ENCODE measurements around the gene SMAD6.
A peak's percentile ranks its signal among the peaks of the same experiment; 100 is the strongest.

SMAD6 gene

GRCh38 chr15:66702035-66702786 is at the start of gene SMAD6:
Gene SMAD6, plus strand, starts transcription at chr15:66702236. Its CDS starts 1,023 bp downstream, at chr15:66703259.
- peak; percentile 79 for DNase-seq (ENCODE audit: low spot score)

DNA sequence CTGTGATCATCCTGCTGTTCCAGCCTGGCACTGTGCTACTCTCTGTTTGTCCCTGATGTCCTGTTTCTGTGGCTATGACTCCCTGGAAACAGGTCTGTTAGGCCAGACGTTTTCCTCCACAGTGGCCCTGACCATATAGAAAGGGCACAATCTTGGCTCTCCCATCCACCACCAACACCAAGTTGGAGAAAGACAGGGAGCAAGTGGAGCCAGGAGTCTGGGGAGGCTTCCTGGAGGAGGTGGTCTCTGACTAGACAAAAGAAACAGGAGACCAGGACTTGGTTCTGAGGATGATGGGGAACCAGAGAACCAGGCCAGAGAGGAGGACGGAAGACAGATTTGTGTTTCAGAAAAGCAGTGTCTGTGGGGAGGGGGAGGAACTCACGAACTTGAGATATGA is 49.2 kb upstream of the SMAD6 start:
- DNase-seq (ENCODE audit: low spot score), result no peak

GRCh38 chr15:66653398-66653797 is 48.6 kb upstream of the SMAD6 start:
- DNase-seq (ENCODE audit: low spot score), result no peak

DNA sequence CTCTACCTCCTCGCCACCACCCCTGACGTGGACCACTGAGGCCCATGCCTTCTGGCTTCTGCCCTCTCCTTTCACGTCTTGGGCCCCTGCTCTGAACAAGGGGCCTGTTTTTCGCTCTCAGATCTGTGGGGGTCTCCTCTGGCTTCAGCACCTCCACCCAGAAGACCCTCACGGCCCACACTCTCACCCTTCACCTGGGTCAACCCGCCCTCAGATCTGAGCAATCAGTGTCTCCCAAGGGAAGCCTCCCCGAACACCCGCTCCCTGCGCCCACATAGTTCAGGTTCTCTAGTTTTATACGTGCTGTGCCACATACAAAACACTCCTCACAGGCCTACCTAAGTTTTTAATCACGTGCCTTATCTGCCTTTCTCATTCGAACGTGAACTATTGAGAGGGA is 48.2 kb upstream of the SMAD6 start:
- no peak for DNase-seq (ENCODE audit: low spot score)

- DNase-seq (ENCODE audit: low spot score), result no peak
Observed at GRCh38 chr15:66654361-66654738, 47.7 kb upstream of the SMAD6 start.

- no peak for DNase-seq (ENCODE audit: low spot score)
Observed at GRCh38 chr15:66654739-66655375, 47.2 kb upstream of the SMAD6 start.

DNA sequence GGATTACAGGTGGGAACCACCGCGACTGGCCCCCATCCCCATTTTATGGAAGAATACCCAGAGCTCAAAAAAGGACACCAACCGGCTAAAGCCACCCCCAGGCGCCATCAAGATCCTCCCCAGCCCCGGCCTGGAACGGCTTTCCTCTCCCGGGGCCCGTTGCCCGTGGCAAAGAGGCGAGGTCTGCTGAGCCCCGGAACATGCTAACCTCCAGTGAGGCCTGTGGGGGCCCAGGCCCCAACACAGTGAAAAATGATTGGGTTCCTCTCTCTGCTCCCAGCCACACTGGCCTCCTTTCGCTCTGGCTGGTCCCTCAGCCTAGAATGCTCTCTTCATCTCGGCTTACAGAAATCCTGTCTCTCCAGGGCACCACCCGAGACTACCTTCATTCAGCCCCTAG is 46.5 kb upstream of the SMAD6 start:
- DNase-seq (ENCODE audit: low spot score), result no peak

DNA sequence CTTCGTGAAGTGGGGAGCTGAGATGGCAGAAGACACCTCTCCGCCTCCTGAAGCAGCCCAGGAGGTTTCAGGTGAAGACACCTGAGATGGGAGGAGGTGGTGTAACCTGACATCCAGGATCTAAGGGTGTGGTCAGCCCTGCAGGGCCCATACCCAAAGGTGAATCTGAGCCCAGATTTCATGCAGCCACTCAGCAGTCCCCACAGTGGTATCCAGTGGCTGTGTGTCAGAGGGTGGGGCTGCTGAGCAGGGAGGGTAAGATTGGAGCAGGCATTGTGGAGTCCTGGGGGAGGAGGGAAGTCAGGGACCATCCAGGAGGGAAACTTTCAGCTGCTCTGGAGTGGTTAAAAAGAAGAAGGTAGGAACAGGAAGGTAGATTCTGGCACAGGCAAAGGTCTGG is 46.0 kb upstream of the SMAD6 start:
- no peak for DNase-seq (ENCODE audit: low spot score)

GRCh38 chr15:66657185-66658020 is 44.6 kb upstream of the SMAD6 start:
- DNase-seq (ENCODE audit: low spot score), result no peak

- DNase-seq (ENCODE audit: low spot score), result no peak
Observed at GRCh38 chr15:66658044-66658443, 44.0 kb upstream of the SMAD6 start.

DNA sequence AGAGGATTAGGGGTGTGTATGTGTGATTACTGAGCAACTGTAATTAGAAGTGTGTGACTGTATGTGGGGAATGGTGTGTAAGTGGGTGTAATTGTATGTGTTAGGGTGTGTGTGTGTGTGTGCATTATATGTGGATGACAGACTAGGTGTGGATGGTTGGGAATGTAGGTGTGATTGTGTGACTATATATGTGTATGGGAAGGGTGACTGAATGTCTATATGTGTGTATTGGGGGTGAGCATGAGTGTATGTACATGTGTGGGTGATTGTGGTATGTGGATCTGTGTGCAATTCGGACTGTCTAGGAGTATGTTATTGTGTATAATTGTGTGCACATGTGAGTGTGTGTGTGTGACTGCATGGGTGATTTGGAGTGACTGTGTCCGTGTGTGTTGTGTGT is 43.2 kb upstream of the SMAD6 start:
- no peak for DNase-seq (ENCODE audit: low spot score)

GRCh38 chr15:66659384-66659783 is 42.7 kb upstream of the SMAD6 start:
- no peak for DNase-seq (ENCODE audit: low spot score)

GRCh38 chr15:66661432-66662096 is 40.5 kb upstream of the SMAD6 start:
- DNase-seq (ENCODE audit: low spot score), result no peak

GRCh38 chr15:66662522-66662921 is 39.5 kb upstream of the SMAD6 start:
- DNase-seq (ENCODE audit: low spot score), result no peak

DNA sequence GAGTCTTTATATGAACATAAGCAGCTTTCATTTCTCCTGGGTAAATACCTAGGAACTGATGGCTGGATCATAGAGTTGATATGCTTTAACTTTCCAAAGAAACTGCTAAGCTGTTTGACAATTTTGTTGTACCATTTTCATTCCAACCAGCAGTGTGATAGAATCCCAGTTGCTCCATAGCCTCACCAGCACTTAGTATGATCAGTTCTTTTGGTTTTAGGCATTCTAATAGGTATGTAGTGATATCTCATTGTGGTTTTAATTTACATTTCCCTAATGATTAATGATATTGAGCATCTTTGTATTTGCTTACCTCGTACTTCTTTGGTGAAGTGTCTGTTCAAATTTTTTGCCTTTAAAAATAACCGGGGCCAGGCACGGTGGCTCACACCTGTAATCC is 38.4 kb upstream of the SMAD6 start:
- DNase-seq (ENCODE audit: low spot score), result no peak

GRCh38 chr15:66670175-66670574 is 31.9 kb upstream of the SMAD6 start:
- DNase-seq (ENCODE audit: low spot score), result no peak

GRCh38 chr15:66670762-66671580 is 31.1 kb upstream of the SMAD6 start:
- no peak for DNase-seq (ENCODE audit: low spot score)

- DNase-seq (ENCODE audit: low spot score), result no peak
Observed at GRCh38 chr15:66672867-66673266, 29.2 kb upstream of the SMAD6 start.

DNA sequence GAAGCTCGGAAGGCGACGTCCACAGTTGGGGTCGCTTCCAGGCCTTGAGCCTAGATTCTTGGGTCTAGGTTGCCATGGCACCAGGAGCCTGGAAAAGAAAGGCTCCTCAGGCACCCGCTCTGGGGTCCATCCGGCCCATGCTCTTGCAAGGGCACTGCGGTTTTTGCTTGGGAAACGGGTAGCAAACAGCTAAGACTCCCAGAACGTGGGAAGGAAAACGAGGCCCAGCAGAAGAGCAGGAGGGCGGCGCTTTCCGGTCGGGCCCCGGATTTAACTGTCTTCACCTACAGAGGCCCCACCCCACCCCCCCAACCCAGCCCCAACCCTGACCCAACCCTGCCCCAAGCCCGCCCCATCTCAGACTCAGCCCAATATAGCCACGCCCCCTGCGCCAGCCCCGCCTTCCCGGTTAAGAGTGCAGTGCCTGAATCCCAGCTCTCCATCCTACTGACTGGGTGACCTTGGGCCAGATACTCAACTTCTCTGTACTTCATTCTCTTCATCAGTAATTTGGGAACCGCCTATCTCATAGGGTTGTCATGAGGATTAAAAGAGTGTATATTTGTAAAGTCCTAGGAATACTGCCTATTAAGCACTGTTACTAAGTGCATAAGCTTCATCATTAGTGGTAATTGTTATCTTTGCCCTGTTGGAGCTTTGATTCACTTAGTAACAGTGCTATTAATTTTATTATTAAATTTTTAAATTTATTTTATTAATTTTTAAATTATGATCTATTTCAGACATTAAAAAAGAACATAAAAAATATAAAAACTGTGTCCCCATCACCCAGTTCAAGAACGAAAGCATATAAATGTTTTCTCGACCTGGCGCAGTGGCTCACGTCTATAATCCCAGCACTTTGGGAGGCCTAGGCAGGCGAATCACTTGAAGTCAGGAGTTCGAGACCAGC is 28.4 kb upstream of the SMAD6 start:
- DNase-seq (ENCODE audit: low spot score), result peak; percentile 81

- no peak for DNase-seq (ENCODE audit: low spot score)
Observed at GRCh38 chr15:66674756-66675155, 27.3 kb upstream of the SMAD6 start.
